Measurements from ENCODE around the gene SLC30A3. TPM values are rescaled to one million over a fixed set of nuclear protein-coding genes. Genes with fewer than 3 reads are reported as not detected.

SLC30A3 gene
- total and polyA plus RNA-seq, 10 of the 15 experiments (the other 5 are each of a cell fraction or from before 2014, with no cell fraction given), result 0.23 TPM; not detected in 9

GRCh38 chr2:27306136-27306535 is 43.3 kb upstream of the SLC30A3 start:
- ChIA-PET RAD21 (ENCODE audit: unreplicated experiment) (no interaction called here), SMC1A (ENCODE audit: uncharacterized antibody, unreplicated experiment) (no interaction called here), POLR2A (no interaction called here), CTCF (interaction anchor here (0.6 to 1.4 kb wide), 2 partner anchors 27 to 198 kb away, joined by 3 read pairs; no protein-coding TSS in a partner anchor)
- FAIRE-seq (no peak), DNase-seq (ENCODE audit: low read depth, low spot score) (no peak), ATAC-seq (no peak; the same call in 1 of the 3 replicates)
- Histone ChIP-seq H4K20me1 (ENCODE audit: control insufficient read depth, insufficient read depth) (no peaks in the 10 kb centered on the region), H3K4me1 (ENCODE audit: control insufficient read depth, insufficient read depth, low read length) (no peaks in the 10 kb centered on the region), H3K4me2 (ENCODE audit: control insufficient read depth, insufficient read depth) (no peak overlapping the region), H3K36me3 (ENCODE audit: control insufficient read depth in 2 of 2, insufficient read depth in 2 of 2, low read length in 1 of 2) (no peaks in the 10 kb centered on the region), H3K27ac (ENCODE audit: control insufficient read depth, insufficient read depth) (no peak overlapping the region), H3K27me3 (replicated peaks in 1 of 2; ENCODE audit: control insufficient read depth in 2 of 2, insufficient read depth in 2 of 2, low read length in 1 of 2) (no peaks in the 10 kb centered on the region; a peak in 1 of 4 replicates), H3K4me3 (no peak overlapping the region), H3K79me2 (ENCODE audit: control insufficient read depth, insufficient read depth, low read length) (no peaks in the 10 kb centered on the region), H2AFZ (ENCODE audit: control insufficient read depth, low read depth, low read length) (no peak overlapping the region), H3K9me3 (replicated peaks; ENCODE audit: control insufficient read depth, insufficient read depth, low read length) (no peaks in the 10 kb centered on the region; the same call in 2 of the 3 replicates), H3K9ac (ENCODE audit: control insufficient read depth, insufficient read depth, low read length) (no peak overlapping the region)
- intact Hi-C loops (cut with micrococcal nuclease; ENCODE audit: unreplicated experiment), result no loop called here
- WGBS (ENCODE audit: insufficient coverage, insufficient replicate concordance, low lambda C conversion rate, missing lambda C conversion rate), result 77% methylated on average over 17 of the region's 26 CpGs
- TF ChIP-seq IRF3 (IDR thresholded peaks at IDR 0.05) (no peak), NFYA (IDR thresholded peaks at IDR 0.05; ENCODE audit: borderline replicate concordance, low read depth, low read length) (no peak), JUNB (IDR thresholded peaks at IDR 0.05) (no peak), MEF2A (IDR thresholded peaks at IDR 0.05; ENCODE audit: insufficient read depth, low read depth, low read length) (no peak), SREBF2 (IDR thresholded peaks at IDR 0.05; ENCODE audit: low read length) (no peak), MTA2 (IDR thresholded peaks at IDR 0.05; ENCODE audit: low read depth) (no peak), ESRRA (IDR thresholded peaks at IDR 0.05; ENCODE audit: low read length) (no peak), CEBPB (IDR thresholded peaks at IDR 0.05; ENCODE audit: borderline replicate concordance in 1 of 2, low read depth in 2 of 2, low read length in 2 of 2) (no peak)
- in situ Hi-C loops (cut with MboI), result no loop called here
- no TSS peak for BruUV-seq (replicated peaks)

Data from GM12878 (cell line).